Spleen (tissue), 7 donors: Measurements from ENCODE around the gene MICAL2.

ENCODE experiments used
- CTCF ChIP-seq, 11 experiments: fragments of 200-600 bp in 7 of 11; fragments of 450-650 bp in 4 of 11; sonication (generic) in 4 of 11; IDR thresholded peaks in 8 of 11; conservative IDR thresholded peaks in 3 of 11; 1 replicate in 7 of 11; 2 replicates in 4 of 11; pipeline versions ENCODE4 v1.4.0 to v1.8.0; 2016 to 2021; ENCODE audit warnings: antibody characterized with exemption in 11 of 11, inconsistent platforms in 4 of 11, mild to moderate bottlenecking in 1 of 11
- POLR2A ChIP-seq, 3 donors: fragments of 450-650 bp; IDR thresholded peaks; one replicate each; pipeline ENCODE4 v1.5.1; 2017; ENCODE audit warnings: antibody characterized with exemption in 3 of 3, mild to moderate bottlenecking in 1 of 3
- donor health status: DM: no; HTN: no; CAD: no; lungs with moderate emphysema.
- donor health status: DM: no; HTN: no; CAD: no.
- donor health status: DM: no; HTN: no; CAD: no.

GRCh38 chr11:12085371-12086251 lies 24.8 kb upstream of the MICAL2 start:
- no peak for TF ChIP-seq POLR2A (IDR thresholded peaks at IDR 0.05)
- TF ChIP-seq CTCF (IDR thresholded peaks at IDR 0.05 in 8 of 11, conservative IDR thresholded peaks at IDR 0.05 in 3 of 11): no peak
